Activated naive CD4-positive, alpha-beta T cell treated with Interleukin-2 at 50 U/mL for 16 hours (primary cell): ENCODE results near the gene ZCCHC18.
"Not testable (repeated sequence)": the region's sequence is repeated elsewhere in the genome, so short reads cannot be mapped to it uniquely, and the experiment has no call there.

Source experiments
- DNase-seq: peaks from one replicate; pipeline ENCODE4 v3.0.0-alpha.2; 2020

Gene ZCCHC18

GRCh38 chrX:104112326-104112951, at the start of gene ZCCHC18:
TSS of gene ZCCHC18 (plus strand) at chrX:104112523. CDS start at chrX:104114112, 1,589 bp downstream.
- DNase-seq: peak; percentile 39

GRCh38 chrX:104062636-104063035, 49.7 kb upstream of the ZCCHC18 start:
- DNase-seq: not testable (repeated sequence)

GRCh38 chrX:104075778-104076445, 36.4 kb upstream of the ZCCHC18 start, which contains the start of gene TMSB15C:
TSS of gene TMSB15C (minus strand) at chrX:104076236.
- not testable (repeated sequence) for DNase-seq

- not testable (repeated sequence) for DNase-seq
Measured at GRCh38 chrX:104077854-104078253, 34.5 kb upstream of the ZCCHC18 start.

- no peak for DNase-seq
Measured at GRCh38 chrX:104084063-104084462, 28.3 kb upstream of the ZCCHC18 start.

GRCh38 chrX:104084534-104085277, 27.6 kb upstream of the ZCCHC18 start:
- no peak for DNase-seq

GRCh38 chrX:104085477-104085876, 26.8 kb upstream of the ZCCHC18 start:
- DNase-seq: no peak

GRCh38 chrX:104085919-104086318, 26.4 kb upstream of the ZCCHC18 start:
- no peak for DNase-seq

GRCh38 chrX:104098151-104098808, 14.0 kb upstream of the ZCCHC18 start:
- peak; percentile 37 for DNase-seq

- DNase-seq: no peak
Measured at GRCh38 chrX:104098919-104099318, 13.4 kb upstream of the ZCCHC18 start.

GRCh38 chrX:104104676-104105075, 7.6 kb upstream of the ZCCHC18 start:
- DNase-seq: no peak

GRCh38 chrX:104105330-104106262, 6.7 kb upstream of the ZCCHC18 start:
- DNase-seq: no peak

GRCh38 chrX:104108955-104109354, 3.4 kb upstream of the ZCCHC18 start:
- DNase-seq: no peak

- DNase-seq: not testable (repeated sequence)
Measured at GRCh38 chrX:104110491-104111240, 1.7 kb upstream of the ZCCHC18 start.

- DNase-seq: peak; percentile 56
Measured at GRCh38 chrX:104113222-104113965, 1.1 kb downstream of the ZCCHC18 start.

GRCh38 chrX:104117759-104118158, 5.4 kb downstream of the ZCCHC18 start:
- DNase-seq: no peak

- DNase-seq: no peak
Measured at GRCh38 chrX:104118765-104119164, 6.4 kb downstream of the ZCCHC18 start.

- no peak for DNase-seq
Measured at GRCh38 chrX:104122829-104123228, 10.5 kb downstream of the ZCCHC18 start.

GRCh38 chrX:104126856-104127255, 14.5 kb downstream of the ZCCHC18 start:
- DNase-seq: no peak

- DNase-seq: no peak
Measured at GRCh38 chrX:104130808-104131207, 18.5 kb downstream of the ZCCHC18 start.
